ENCODE results near the gene RARA. TPM values are rescaled to one million over a fixed set of nuclear protein-coding genes. Genes with fewer than 3 reads are reported as not detected.
A peak's percentile ranks its signal among the peaks of the same experiment; 100 is the strongest.

The RARA gene
- polyA plus RNA-seq, 1 donor: 59.0 TPM

- no peak for DNase-seq (ENCODE audit: low read depth)
Measured at GRCh38 chr17:40315678-40316570, 6.9 kb downstream of the RARA start.

- DNase-seq (ENCODE audit: low read depth): no peak
Measured at GRCh38 chr17:40316571-40317344, 7.8 kb downstream of the RARA start.

- no peak for DNase-seq (ENCODE audit: low read depth)
Measured at GRCh38 chr17:40317345-40317873, 8.4 kb downstream of the RARA start.

- DNase-seq (ENCODE audit: low read depth): peak; percentile 88
Measured at GRCh38 chr17:40317880-40318829, 9.2 kb downstream of the RARA start.

DNA sequence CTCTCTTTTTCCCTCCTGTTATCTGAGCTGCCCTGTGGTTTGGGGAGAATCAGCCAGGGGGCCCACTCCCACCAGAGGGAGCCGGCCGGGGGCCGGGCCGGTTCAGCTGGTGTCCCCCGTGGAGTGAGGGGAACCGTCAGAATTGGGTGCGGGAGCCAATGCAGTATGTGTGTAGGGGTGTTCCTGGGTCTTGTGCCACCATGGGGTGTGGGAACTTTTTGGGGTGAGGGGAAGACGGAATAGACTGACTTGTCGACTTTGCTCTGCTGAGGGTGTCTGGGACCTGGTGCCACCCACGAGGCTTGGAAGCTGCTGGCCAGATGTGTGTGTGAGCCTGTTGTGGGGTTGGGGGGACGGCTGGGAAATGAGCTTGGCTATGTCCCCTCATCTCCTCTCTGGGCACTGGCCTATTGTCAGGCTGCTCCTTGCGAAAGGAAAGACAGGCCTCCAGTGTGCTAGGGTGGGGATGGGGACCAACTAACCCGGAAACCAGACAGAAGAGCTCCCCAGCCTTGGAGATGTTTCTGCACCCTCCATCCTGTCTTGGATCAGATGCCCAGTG is 9.9 kb downstream of the RARA start:
- no peak for DNase-seq (ENCODE audit: low read depth)

- no peak for DNase-seq (ENCODE audit: low read depth)
Measured at GRCh38 chr17:40319651-40320540, 10.9 kb downstream of the RARA start.

DNA sequence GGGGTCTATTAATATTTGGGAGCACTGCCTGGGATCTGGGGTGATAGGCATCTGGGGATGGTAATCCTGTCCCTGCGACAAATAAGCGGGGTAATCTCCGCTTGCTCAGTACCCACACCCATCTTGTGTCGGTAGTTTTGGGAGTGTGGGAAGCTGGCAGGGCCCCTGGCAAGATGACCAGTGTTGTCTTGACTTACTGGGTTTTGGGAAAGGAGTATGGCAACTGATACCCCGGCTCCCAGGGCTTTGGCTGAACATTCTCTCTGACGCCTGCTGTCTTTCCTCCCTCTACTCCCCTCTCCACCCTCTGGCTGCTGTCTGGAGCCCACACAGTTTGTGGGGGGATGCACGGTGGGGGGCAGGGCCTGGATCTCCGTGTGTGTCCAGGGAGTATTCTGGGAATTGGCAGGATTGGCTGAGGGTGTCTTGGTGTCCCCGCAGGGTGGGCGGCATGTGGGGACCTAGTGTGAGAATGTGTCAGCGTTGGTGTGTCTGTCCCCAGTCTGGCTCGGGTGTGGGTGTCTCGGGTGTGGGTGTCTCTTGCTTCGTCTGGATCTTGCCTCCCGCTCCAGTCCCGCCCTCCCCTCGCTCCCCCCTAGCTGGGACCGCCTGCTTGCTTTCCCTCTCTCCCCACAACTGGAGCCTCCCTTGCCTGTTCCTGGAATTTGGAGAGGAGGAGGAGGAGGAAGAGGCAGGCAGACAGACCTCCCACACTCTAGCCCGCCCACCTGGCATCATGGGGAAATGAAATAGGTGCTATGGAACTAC is 12.0 kb downstream of the RARA start:
- DNase-seq (ENCODE audit: low read depth): no peak

DNA sequence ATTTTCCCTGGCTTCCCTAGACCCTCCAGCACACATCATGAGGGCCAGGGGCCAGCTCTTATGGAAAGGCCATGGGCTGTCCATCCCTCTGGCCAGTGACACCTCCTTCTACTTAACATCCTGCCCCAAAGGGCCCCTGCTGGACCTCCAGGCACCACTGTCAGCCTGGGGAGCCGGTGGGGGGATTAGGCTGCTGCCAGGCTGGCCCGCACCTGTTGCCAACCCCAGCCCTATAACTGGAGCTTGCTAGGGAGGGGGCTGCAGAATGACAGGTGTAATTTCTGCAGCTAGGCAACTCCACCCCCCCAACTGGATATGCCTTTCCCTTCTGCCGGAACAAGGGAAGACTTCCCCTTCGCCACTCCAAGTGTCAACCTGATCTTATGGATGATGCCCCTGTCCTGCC is 12.5 kb downstream of the RARA start:
- no peak for DNase-seq (ENCODE audit: low read depth)

GRCh38 chr17:40321961-40322357 is 13.0 kb downstream of the RARA start:
- no peak for DNase-seq (ENCODE audit: low read depth)

- no peak for DNase-seq (ENCODE audit: low read depth)
Measured at GRCh38 chr17:40322358-40323315, 13.7 kb downstream of the RARA start.

- no peak for DNase-seq (ENCODE audit: low read depth)
Measured at GRCh38 chr17:40323391-40324381, 14.7 kb downstream of the RARA start.

DNA sequence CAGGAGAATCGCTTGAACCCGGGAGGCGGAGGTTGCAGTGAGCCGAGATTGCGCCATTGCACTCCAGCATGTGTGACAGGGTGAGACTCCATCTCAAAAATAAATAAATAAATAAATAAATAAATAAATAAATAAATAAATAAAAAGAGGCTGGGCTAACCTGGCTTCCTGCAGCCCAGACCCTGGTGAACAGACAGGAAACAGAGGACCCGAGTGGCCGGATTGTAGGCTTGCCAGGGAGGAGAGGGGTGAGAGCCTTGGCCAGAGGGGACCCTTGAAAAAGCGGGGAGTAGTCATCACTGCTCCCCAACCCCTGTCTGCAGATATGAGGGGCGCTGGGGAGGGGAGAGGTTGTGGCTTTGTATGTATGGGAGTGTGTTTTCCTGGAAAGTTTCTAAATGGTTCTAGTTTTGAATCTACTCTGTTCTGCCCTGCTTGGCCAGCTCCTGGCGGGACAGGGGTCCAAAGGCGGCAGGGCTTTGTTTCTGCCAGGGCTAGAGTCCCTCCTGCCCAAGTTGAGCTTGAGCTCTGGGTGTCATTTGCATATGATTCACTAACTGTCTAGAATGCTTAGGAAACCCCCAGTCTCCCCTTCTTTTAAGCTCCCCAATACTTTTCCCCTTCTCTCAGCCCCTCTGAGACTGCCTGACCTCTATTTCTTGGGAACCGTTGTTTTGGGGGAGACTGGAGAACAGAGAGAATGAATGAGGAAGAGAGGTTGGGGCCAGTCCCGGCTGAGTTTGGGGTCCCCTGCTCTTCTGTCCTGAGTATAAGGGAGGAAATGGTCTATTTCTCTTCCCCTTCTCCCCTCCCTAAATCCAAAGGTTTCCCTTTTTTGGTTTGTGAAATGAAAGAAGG is 16.4 kb downstream of the RARA start:
- DNase-seq (ENCODE audit: low read depth): no peak

- no peak for DNase-seq (ENCODE audit: low read depth)
Measured at GRCh38 chr17:40326014-40326831, 17.2 kb downstream of the RARA start.

GRCh38 chr17:40326832-40327199 is 17.8 kb downstream of the RARA start:
- no peak for DNase-seq (ENCODE audit: low read depth)

DNA sequence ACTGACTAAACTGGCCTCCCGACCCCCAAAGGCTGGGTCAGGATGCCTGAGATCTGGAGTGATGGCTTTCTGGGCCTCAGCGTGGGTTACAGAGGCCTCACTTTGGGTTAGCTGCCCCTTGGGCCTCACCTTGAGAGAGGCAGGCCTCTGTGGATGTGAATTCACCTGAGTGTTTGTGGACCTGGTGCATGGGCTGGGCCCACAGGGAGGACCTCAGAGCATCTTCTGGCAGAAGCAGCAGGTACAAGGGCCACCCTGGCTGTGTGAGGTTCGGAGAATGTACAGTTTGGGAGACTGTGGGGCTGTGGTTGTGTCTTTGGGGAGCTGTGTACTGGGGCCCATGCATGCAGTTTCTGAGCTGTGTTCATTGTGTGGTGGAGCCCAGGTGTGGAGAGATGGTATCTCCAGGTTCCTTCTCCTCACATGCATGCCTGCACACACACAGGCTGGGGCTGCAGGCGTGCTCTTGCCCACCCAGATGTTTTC is 18.3 kb downstream of the RARA start:
- DNase-seq (ENCODE audit: low read depth): no peak

All from forelimb muscle (tissue), 1 donor.